ENCODE results near the gene KCNG2.

The KCNG2 gene

GRCh38 chr18:79902640-79903039 lies 104.9 kb downstream of the KCNG2 start:
- Histone ChIP-seq H3K36me3 (ENCODE audit: insufficient read depth, low read length) (no peaks in the 10 kb centered on the region), H3K9me3 (ENCODE audit: control insufficient read depth, insufficient read depth, low read length) (peaks cover 8% of the 10 kb centered on the region), H3K9ac (ENCODE audit: low read depth, low read length) (no peak overlapping the region), H3K4me1 (ENCODE audit: insufficient read depth, low read length) (no peaks in the 10 kb centered on the region)

DNA sequence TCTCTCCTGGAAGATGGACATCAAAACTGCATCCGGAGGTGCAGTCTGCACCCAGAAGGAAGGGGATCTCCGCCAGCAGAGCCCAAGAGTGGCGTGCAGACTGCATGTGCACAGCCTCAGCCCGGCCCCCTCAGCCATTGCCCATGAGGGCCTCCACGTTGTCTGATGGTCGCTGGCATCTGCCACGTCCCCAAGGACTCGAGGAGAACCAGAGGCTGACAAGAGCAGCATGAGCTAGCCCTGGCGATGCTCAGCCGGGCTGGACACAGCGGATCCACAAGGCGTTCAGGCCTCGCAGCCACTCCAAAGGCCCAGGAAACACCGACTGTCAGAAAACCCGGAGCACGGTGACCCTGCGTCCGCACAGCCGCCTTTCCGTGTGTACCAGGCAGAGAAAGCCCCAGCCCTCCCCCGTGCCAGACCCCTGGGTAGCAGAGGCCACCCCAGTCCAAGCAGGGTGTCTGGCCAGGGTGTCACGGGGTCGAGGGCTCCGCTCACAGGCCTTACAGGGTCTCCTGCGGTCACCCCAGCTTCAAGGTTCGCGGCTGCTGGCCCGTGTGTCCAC lies 105.4 kb downstream of the KCNG2 start:
- no peaks in the 10 kb centered on the region for H3K36me3 ChIP-seq (ENCODE audit: insufficient read depth, low read length)
- H3K4me1 ChIP-seq (ENCODE audit: insufficient read depth, low read length): no peaks in the 10 kb centered on the region
- H3K9ac ChIP-seq (ENCODE audit: low read depth, low read length): no peak overlapping the region
- peaks cover 4% of the 10 kb centered on the region; the same call in 1 of the 2 replicates for H3K9me3 ChIP-seq (ENCODE audit: control insufficient read depth, insufficient read depth, low read length)

DNA sequence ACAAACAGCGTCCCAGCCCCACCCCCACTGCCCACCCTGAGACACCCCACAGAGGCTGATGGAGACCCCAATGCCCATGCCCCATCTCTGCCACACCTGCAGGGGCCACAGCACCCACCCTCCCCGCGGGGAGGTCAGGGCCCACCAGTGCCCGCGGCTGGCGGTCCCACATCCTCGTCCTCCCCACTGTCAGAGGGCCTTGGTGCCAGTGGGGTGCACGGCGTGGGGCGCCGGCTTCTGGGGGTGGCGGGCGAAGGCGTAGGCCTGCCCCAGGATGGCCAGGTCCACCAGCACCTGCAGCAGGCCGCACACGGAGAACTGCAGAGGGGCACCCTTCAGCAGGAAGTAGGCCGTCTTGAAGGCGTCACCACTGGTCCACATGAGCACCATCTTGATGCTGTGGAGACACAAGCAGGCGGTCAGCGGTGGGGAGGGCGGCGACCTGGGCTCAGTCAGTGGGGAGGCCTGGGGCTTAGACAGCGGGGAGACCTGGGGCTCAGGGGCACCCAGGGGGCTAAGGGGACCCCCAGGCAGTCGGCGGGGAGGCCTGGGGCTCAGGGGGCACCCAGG lies 106.1 kb downstream of the KCNG2 start:
- no peaks in the 10 kb centered on the region for H3K36me3 ChIP-seq (ENCODE audit: insufficient read depth, low read length)
- H3K9me3 ChIP-seq (ENCODE audit: control insufficient read depth, insufficient read depth, low read length): peaks cover 4% of the 10 kb centered on the region; the same call in 1 of the 2 replicates
- no peak overlapping the region for H3K9ac ChIP-seq (ENCODE audit: low read depth, low read length)
- H3K4me1 ChIP-seq (ENCODE audit: insufficient read depth, low read length): no peaks in the 10 kb centered on the region

GRCh38 chr18:79904357-79905147 lies 106.8 kb downstream of the KCNG2 start:
- H3K4me1 ChIP-seq (ENCODE audit: insufficient read depth, low read length): no peaks in the 10 kb centered on the region
- H3K36me3 ChIP-seq (ENCODE audit: insufficient read depth, low read length): no peaks in the 10 kb centered on the region
- no peak overlapping the region for H3K9ac ChIP-seq (ENCODE audit: low read depth, low read length)
- peaks cover 4% of the 10 kb centered on the region; the same call in 1 of the 2 replicates for H3K9me3 ChIP-seq (ENCODE audit: control insufficient read depth, insufficient read depth, low read length)

DNA sequence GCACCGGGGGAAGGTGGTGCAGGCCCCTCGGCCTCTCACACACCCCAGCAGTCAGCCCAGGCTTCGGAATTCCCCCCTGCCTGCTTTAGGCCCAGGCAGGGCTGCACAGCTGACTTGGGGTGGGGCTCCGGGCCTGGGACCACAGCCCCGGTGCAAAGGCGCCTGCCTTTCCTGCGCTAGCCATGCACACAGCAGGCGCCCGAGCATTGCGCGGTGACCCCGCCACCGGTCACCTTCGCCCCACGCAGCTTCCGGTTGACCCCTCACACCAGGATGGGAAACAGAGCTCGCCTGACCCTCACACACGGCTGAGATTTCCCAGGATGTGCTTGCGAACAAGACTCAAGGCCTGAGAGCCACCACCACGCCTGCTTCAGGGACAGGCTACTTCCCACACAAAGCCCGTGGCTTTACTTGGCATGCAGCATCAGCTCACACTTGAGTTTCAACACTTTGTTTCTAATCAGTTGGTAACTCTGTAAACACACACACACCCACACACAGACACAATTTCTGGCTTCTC lies 107.7 kb downstream of the KCNG2 start:
- Histone ChIP-seq H3K9me3 (ENCODE audit: control insufficient read depth, insufficient read depth, low read length) (no peaks in the 10 kb centered on the region), H3K9ac (ENCODE audit: low read depth, low read length) (no peak overlapping the region), H3K4me1 (ENCODE audit: insufficient read depth, low read length) (no peaks in the 10 kb centered on the region), H3K36me3 (ENCODE audit: insufficient read depth, low read length) (no peaks in the 10 kb centered on the region)

GRCh38 chr18:79905993-79906392 lies 108.3 kb downstream of the KCNG2 start:
- no peak overlapping the region for H3K9ac ChIP-seq (ENCODE audit: low read depth, low read length)
- H3K36me3 ChIP-seq (ENCODE audit: insufficient read depth, low read length): no peaks in the 10 kb centered on the region
- no peaks in the 10 kb centered on the region for H3K9me3 ChIP-seq (ENCODE audit: control insufficient read depth, insufficient read depth, low read length)
- no peaks in the 10 kb centered on the region for H3K4me1 ChIP-seq (ENCODE audit: insufficient read depth, low read length)

GRCh38 chr18:79906706-79907105 lies 109.0 kb downstream of the KCNG2 start:
- Histone ChIP-seq H3K9ac (ENCODE audit: low read depth, low read length) (no peak overlapping the region), H3K4me1 (ENCODE audit: insufficient read depth, low read length) (no peaks in the 10 kb centered on the region), H3K36me3 (ENCODE audit: insufficient read depth, low read length) (no peaks in the 10 kb centered on the region), H3K9me3 (ENCODE audit: control insufficient read depth, insufficient read depth, low read length) (no peaks in the 10 kb centered on the region)

- Histone ChIP-seq H3K36me3 (ENCODE audit: insufficient read depth, low read length) (no peaks in the 10 kb centered on the region), H3K9me3 (ENCODE audit: control insufficient read depth, insufficient read depth, low read length) (no peaks in the 10 kb centered on the region), H3K9ac (ENCODE audit: low read depth, low read length) (no peak overlapping the region), H3K4me1 (ENCODE audit: insufficient read depth, low read length) (no peaks in the 10 kb centered on the region)
Observed at GRCh38 chr18:79910563-79911343, 113.0 kb downstream of the KCNG2 start.

- H3K9ac ChIP-seq (ENCODE audit: low read depth, low read length): peak overlapping the region; percentile 57; the same call in 1 of the 2 replicates
- no peaks in the 10 kb centered on the region for H3K36me3 ChIP-seq (ENCODE audit: insufficient read depth, low read length)
- no peaks in the 10 kb centered on the region for H3K4me1 ChIP-seq (ENCODE audit: insufficient read depth, low read length)
- H3K9me3 ChIP-seq (ENCODE audit: control insufficient read depth, insufficient read depth, low read length): no peaks in the 10 kb centered on the region
Observed at GRCh38 chr18:79911344-79912270, 113.9 kb downstream of the KCNG2 start.

GRCh38 chr18:79912409-79912991 lies 114.8 kb downstream of the KCNG2 start:
- Histone ChIP-seq H3K9me3 (ENCODE audit: control insufficient read depth, insufficient read depth, low read length) (no peaks in the 10 kb centered on the region), H3K9ac (ENCODE audit: low read depth, low read length) (no peak overlapping the region), H3K36me3 (ENCODE audit: insufficient read depth, low read length) (no peaks in the 10 kb centered on the region), H3K4me1 (ENCODE audit: insufficient read depth, low read length) (no peaks in the 10 kb centered on the region)

DNA sequence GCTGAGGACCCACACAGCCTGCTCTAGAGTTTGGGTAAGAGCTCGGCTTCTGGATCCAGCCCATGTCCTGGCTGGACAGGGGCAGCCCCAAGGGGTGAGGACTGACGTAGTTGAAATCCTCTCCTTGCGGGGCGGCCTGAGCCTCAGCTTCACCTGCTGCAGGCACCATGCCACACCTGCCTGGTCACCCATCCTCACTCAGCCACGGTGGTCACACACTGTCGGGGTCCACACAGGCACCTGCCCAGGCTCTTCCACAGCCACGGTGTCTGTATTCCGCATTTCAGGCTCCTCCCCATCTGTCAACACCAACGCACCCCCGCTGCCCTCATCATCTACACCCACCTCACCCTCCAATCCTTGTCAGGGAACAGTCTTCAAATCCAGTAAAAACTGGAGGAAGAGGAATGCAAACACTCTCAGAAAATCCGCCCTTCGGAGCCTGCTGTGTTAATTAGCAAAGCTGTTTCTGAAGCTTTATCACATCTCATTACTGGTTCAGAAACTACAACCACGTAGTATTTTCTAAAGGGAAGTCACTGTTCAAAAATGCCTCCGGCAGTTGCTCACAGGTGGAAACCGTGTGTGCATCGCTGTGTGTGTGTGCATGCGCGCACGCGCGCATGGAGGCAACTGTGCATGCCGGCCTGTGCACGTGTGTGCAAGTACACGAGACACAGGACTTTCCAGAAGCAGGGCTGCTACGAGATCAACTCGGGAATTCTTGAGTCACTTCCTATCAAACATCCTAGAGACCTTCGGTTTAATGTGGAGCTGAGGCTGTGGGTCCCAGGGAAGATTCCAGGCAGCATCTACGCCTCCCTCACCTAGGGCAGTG lies 115.5 kb downstream of the KCNG2 start:
- H3K36me3 ChIP-seq (ENCODE audit: insufficient read depth, low read length): no peaks in the 10 kb centered on the region

DNA sequence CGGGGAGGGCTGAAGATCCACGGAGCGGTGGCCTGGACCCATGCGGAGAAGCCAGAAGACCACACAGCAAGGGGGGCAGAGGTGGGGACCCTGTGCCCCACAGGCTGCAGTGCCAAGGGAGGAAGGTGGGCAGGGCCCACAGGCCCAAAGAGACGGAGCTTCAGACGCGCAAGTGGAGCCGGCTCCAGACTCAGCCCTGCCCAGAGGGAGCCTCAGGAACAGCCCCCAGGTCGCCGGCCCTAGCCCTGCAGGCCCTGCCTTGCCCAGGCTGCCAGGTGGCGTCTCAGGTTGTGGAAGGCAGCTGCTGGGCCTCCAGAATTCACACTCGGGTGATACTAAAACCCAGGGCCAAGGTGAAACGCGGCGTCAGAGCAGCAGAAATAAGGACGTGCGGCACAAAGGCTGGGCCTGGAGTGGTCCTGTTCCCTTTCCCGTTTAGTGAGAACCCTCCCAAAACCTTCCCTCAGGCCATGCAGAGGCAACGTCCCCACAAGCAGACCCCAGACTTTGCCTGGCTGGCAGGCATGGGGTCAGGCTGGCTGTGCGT lies 116.9 kb downstream of the KCNG2 start:
- H3K9me3 ChIP-seq (ENCODE audit: control insufficient read depth, insufficient read depth, low read length): no peaks in the 10 kb centered on the region
- no peak overlapping the region for H3K9ac ChIP-seq (ENCODE audit: low read depth, low read length)
- no peaks in the 10 kb centered on the region for H3K4me1 ChIP-seq (ENCODE audit: insufficient read depth, low read length)
- no peaks in the 10 kb centered on the region for H3K36me3 ChIP-seq (ENCODE audit: insufficient read depth, low read length)

More for the DNA sequence above, 115.5 kb downstream of the KCNG2 start:
- Histone ChIP-seq H3K9me3 (ENCODE audit: control insufficient read depth, insufficient read depth, low read length) (no peaks in the 10 kb centered on the region), H3K4me1 (ENCODE audit: insufficient read depth, low read length) (no peaks in the 10 kb centered on the region), H3K9ac (ENCODE audit: low read depth, low read length) (no peak overlapping the region)

Measured in ES-I3 (cell line).